ENCODE data around the gene PROKR1. TPM values are rescaled to one million over a fixed set of nuclear protein-coding genes. Genes with fewer than 3 reads are reported as not detected.
"Not testable (repeated sequence)": the region's sequence is repeated elsewhere in the genome, so short reads cannot be mapped to it uniquely, and the experiment has no call there.

The PROKR1 gene
- not detected for total RNA-seq
- 0.03 TPM for polyA plus RNA-seq (2013, experiment 1 of 2)
- 0.01 TPM for polyA plus RNA-seq (2013, experiment 2 of 2)
- total RNA-seq: 0 to 0.24 (median 0) reads per million in 172 experiments

DNA sequence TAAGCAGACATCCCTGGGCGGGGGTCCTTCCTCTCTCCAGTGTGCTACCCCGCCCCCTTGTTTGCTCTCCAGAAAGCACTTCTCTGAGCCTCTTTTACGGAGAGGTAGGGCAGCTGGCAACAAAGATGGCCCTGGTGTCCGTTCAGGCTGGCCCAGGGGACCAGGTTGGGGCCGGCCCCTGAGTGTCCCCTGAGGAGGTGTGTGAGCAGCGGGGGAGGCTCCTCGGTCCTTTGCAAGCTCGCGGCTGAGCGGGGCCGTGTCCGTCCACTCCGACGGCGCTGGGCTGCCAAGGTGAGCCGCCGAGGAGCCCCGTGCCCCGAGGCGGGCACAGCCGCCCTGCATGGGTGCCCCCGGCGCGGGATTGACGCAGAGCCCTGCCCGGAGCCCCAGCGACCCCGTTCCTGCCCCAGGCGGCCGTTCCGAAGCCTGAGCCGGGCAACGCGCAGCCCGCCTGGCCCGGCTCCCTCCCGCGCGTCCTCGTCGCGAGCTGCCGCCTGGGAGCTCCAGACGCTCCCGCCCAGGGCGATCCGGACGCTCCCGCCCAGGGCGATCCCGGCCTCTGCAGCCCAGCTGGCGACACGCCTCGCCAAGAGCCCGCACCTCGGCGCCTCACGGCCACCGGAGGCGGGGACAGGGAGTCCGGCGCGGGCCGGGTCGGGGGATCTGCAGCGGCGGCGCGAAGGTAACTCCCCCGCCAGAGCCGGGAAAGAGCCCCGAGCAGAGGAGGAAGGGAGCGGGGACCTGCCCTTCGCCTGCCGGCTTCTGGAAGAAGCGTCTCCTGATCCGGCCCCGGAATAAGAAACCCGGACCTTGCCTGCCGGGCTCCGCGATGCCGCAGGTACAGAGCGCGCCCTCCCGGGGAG is at the start of gene PROKR1:
PROKR1 (plus strand) TSS at position 569 of the 863 bp plus-strand sequence. CDS start 2,243 bp downstream, outside the sequence.
- Histone ChIP-seq H3K27ac (ENCODE audit: low read depth in 1 of 2, low read length in 2 of 2) (no peak within 1 kb of the TSS), H3K4me3 (ENCODE audit: low read length) (peak within 1 kb of the TSS; percentile 33), H3K9me3 (ENCODE audit: control insufficient read depth in 1 of 2, insufficient read depth in 1 of 2, low read length in 2 of 2) (peaks cover 4 to 8% of the 10 kb centered on the region in 2 experiments), H3K36me3 (ENCODE audit: insufficient read depth, low read length) (no peaks in the 10 kb centered on the region), H3K27me3 (ENCODE audit: control insufficient read depth in 1 of 2, insufficient read depth in 2 of 2, low read length in 2 of 2) (peaks cover 51 to 66% of the 10 kb centered on the region in 2 experiments), H3K4me1 (ENCODE audit: insufficient read depth, low read length) (peaks cover 12% of the 10 kb centered on the region)
- peaks cover 73% of the 10 kb centered on the region for H3K27me3 Mint-ChIP-seq
- ChIA-PET POLR2A (no interaction called here), CTCF (no interaction called here)
- H3K36me3 Mint-ChIP-seq (ENCODE audit: low read depth): no peaks in the 10 kb centered on the region
- ATAC-seq (ENCODE audit: poor library complexity): no peak
- H3K4me1 Mint-ChIP-seq (ENCODE audit: low read depth): no peaks in the 10 kb centered on the region
- intact Hi-C loops (cut with DNase I, micrococcal nuclease): no loop called here
- H3K9me3 Mint-ChIP-seq: peaks cover 9% of the 10 kb centered on the region
- H3K27ac Mint-ChIP-seq: no peak within 1 kb of the TSS
- H3K4me3 Mint-ChIP-seq: no peak within 1 kb of the TSS
- peak in 1 of 14 experiments; percentile 11 for DNase-seq
- TF ChIP-seq, protein P1, sequence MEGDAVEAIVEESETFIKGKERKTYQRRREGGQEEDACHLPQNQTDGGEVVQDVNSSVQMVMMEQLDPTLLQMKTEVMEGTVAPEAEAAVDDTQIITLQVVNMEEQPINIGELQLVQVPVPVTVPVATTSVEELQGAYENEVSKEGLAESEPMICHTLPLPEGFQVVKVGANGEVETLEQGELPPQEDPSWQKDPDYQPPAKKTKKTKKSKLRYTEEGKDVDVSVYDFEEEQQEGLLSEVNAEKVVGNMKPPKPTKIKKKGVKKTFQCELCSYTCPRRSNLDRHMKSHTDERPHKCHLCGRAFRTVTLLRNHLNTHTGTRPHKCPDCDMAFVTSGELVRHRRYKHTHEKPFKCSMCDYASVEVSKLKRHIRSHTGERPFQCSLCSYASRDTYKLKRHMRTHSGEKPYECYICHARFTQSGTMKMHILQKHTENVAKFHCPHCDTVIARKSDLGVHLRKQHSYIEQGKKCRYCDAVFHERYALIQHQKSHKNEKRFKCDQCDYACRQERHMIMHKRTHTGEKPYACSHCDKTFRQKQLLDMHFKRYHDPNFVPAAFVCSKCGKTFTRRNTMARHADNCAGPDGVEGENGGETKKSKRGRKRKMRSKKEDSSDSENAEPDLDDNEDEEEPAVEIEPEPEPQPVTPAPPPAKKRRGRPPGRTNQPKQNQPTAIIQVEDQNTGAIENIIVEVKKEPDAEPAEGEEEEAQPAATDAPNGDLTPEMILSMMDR (IDR thresholded peaks at IDR 0.05): no peak

DNA sequence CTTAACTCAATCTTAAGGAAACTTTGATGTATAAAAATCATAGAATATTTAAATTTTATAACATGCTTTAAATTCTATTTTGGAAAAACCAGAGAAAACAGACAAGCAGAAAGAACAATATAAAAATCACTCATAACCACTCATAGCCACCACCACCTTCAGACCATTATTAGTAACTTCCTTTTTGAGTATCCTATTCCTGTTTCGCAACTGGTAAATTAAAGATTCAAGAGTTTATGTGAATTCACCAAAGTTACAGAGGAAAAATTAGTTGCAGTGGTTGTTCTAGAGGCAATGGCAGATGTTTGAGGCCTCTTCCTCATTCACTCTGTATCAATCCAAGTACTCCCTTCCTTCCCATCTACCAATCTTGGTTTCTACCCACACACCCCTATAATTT is 49.3 kb upstream of the PROKR1 start:
- Mint-ChIP-seq H3K36me3 (ENCODE audit: low read depth) (no peaks in the 10 kb centered on the region), H3K27me3 (peaks cover 9% of the 10 kb centered on the region), H3K4me3 (no peak overlapping the region), H3K9me3 (no peaks in the 10 kb centered on the region), H3K27ac (no peak overlapping the region), H3K4me1 (ENCODE audit: low read depth) (peaks cover 6% of the 10 kb centered on the region)
- TF ChIP-seq, protein P1 (IDR thresholded peaks at IDR 0.05): no peak
- Histone ChIP-seq H3K4me3 (ENCODE audit: low read length) (no peak overlapping the region), H3K4me1 (ENCODE audit: insufficient read depth, low read length) (peaks cover 5% of the 10 kb centered on the region), H3K27me3 (ENCODE audit: control insufficient read depth in 1 of 2, insufficient read depth in 2 of 2, low read length in 2 of 2) (no peaks in the 10 kb centered on the region), H3K9me3 (ENCODE audit: control insufficient read depth in 1 of 2, insufficient read depth in 1 of 2, low read length in 2 of 2) (no peaks in the 10 kb centered on the region), H3K36me3 (ENCODE audit: insufficient read depth, low read length) (no peaks in the 10 kb centered on the region), H3K27ac (ENCODE audit: low read depth in 1 of 2, low read length in 2 of 2) (no peak overlapping the region)
- ChIA-PET POLR2A (interaction anchor here (1.5 kb wide), 1 partner anchor 127 kb away, joined by 3 read pairs; the partner anchor contains the start of genes APLF and FBXO48), CTCF (interaction anchor here (1.1 to 1.6 kb wide), 3 partner anchors 13 to 128 kb away, joined by 3 to 6 read pairs (median 4); partner anchors contain the start of gene FBXO48)
- DNase-seq (no peak), ATAC-seq (ENCODE audit: poor library complexity) (no peak)
- intact Hi-C loops (cut with DNase I, micrococcal nuclease): loop anchor here in 1 of 2 experiments (5.0 kb wide), 2 partner anchors 107 to 333 kb away; no protein-coding TSS in a partner anchor

DNA sequence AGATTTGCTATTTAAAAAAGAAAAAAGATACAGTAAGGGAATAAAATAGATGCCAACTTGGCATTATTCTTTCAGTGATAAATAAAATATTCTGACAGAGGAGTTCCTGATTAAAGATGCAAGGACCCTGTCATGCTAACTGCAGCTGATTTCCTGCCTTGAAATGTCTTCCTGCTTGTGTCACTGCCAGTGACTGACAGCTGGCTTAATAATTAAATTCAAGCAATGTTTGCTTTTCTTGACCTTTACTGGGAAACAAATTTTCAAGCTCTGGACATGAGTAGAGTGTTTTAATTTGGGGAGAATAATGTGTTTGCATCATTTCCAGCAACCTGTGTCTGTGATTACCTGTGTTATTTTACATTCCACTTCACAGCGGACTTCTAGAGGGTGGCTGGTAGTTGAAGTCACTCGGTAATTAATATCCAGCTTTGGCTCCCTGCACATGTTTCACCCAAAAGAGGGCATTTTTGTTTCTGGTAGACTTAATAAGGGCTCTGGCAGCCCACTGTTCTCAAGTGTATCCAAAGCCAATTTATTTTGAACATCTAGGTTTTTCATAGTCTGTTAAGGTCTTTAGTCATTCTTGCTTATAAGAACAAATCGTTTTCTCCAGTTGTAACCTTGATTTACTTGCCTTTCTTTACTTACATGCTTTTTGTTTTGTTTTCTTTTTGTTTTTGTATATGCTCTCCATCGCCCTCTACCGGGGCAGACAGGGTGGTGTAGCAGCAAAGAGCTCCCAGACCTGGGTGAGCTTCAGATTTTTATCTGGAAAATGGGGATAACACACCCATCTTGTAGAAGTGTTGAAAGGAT is 48.5 kb upstream of the PROKR1 start:
- H3K4me1 Mint-ChIP-seq (ENCODE audit: low read depth): peaks cover 6% of the 10 kb centered on the region
- no peaks in the 10 kb centered on the region for H3K27me3 ChIP-seq (ENCODE audit: control insufficient read depth in 1 of 2, insufficient read depth in 2 of 2, low read length in 2 of 2)
- H3K27me3 Mint-ChIP-seq: peaks cover 9% of the 10 kb centered on the region
- no peaks in the 10 kb centered on the region for H3K36me3 Mint-ChIP-seq (ENCODE audit: low read depth)
- DNase-seq: peak; percentile 22 to 76 (median 40)
- ChIA-PET CTCF (interaction anchor here (0.7 to 3.1 kb wide), 15 partner anchors 10 to 330 kb away, joined by 3 to 41 read pairs (median 4); partner anchors contain the start of genes APLF and FBXO48), POLR2A (interaction anchor here (0.7 to 1.5 kb wide), 5 partner anchors 96 to 131 kb away, joined by 3 to 9 read pairs (median 5); partner anchors contain the start of genes APLF and FBXO48)
- no peak overlapping the region for H3K4me3 Mint-ChIP-seq
- H3K36me3 ChIP-seq (ENCODE audit: insufficient read depth, low read length): no peaks in the 10 kb centered on the region
- no peak overlapping the region for H3K27ac Mint-ChIP-seq
- peaks cover 5% of the 10 kb centered on the region for H3K4me1 ChIP-seq (ENCODE audit: insufficient read depth, low read length)
- ATAC-seq (ENCODE audit: poor library complexity): peak; percentile 60
- no peak overlapping the region for H3K4me3 ChIP-seq (ENCODE audit: low read length)
- TF ChIP-seq, protein P1 (IDR thresholded peaks at IDR 0.05): peak; percentile 90
- H3K9me3 ChIP-seq (ENCODE audit: control insufficient read depth in 1 of 2, insufficient read depth in 1 of 2, low read length in 2 of 2): no peaks in the 10 kb centered on the region
- no peak overlapping the region for H3K27ac ChIP-seq (ENCODE audit: low read depth in 1 of 2, low read length in 2 of 2)
- intact Hi-C loops (cut with DNase I, micrococcal nuclease): loop anchor here (1.0 to 5.0 kb wide), 4 partner anchors 108 to 332 kb away; no protein-coding TSS in a partner anchor
- no peaks in the 10 kb centered on the region for H3K9me3 Mint-ChIP-seq

DNA sequence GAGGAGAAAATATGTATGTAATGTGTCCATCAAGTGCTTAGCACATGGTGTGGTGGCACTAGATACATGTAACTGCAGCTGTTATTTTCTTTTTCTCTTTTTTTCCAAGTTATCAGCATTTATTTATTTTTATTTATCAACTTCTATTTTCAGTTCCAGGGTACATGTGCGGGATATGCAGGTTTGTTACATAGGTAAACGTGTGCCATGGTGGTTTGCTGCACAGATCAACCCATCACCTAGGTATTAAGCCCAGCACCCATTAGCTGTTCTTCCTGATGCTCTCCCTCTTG is 47.9 kb upstream of the PROKR1 start:
- not testable (repeated sequence) for ATAC-seq (ENCODE audit: poor library complexity)

More for the DNA sequence above, 47.9 kb upstream of the PROKR1 start:
- H3K27ac Mint-ChIP-seq; DNase-seq; H3K9me3 ChIP-seq (ENCODE audit: control insufficient read depth in 1 of 2, insufficient read depth in 1 of 2, low read length in 2 of 2); H3K36me3 Mint-ChIP-seq (ENCODE audit: low read depth); H3K4me3 ChIP-seq (ENCODE audit: low read length); H3K9me3 Mint-ChIP-seq; H3K27me3 Mint-ChIP-seq; H3K36me3 ChIP-seq (ENCODE audit: insufficient read depth, low read length); H3K27ac ChIP-seq (ENCODE audit: low read depth in 1 of 2, low read length in 2 of 2); H3K4me1 ChIP-seq (ENCODE audit: insufficient read depth, low read length); H3K27me3 ChIP-seq (ENCODE audit: control insufficient read depth in 1 of 2, insufficient read depth in 2 of 2, low read length in 2 of 2); H3K4me3 Mint-ChIP-seq; H3K4me1 Mint-ChIP-seq (ENCODE audit: low read depth): not testable (repeated sequence)
- ChIA-PET POLR2A (interaction anchor here (0.7 to 1.5 kb wide), 5 partner anchors 96 to 132 kb away, joined by 3 to 9 read pairs (median 5); partner anchors contain the start of genes APLF and FBXO48), CTCF (interaction anchor here (0.7 to 3.1 kb wide), 14 partner anchors 11 to 330 kb away, joined by 3 to 41 read pairs (median 4); partner anchors contain the start of genes APLF and FBXO48)
- intact Hi-C loops (cut with DNase I, micrococcal nuclease): loop anchor here (1.0 kb wide), 2 partner anchors 132 to 133 kb away; no protein-coding TSS in a partner anchor
